IgD-negative memory B cell (primary cell): ENCODE data around the gene TSPOAP1. TPM values are rescaled to one million over a fixed set of nuclear protein-coding genes. Genes with fewer than 3 reads are reported as not detected.

ENCODE experiments used
- H3K27ac Mint-ChIP-seq, 3 donors: one replicate each; pipeline ENCODE4 v1.8.0; 2020 to 2022; ENCODE audit warnings: mild to moderate bottlenecking in 3 of 3, mixed read lengths in 3 of 3, moderate library complexity in 1 of 3
- H3K27me3 Mint-ChIP-seq: one replicate; pipeline ENCODE4 v1.8.0; 2021; ENCODE audit warnings: mixed read lengths
- H3K36me3 Mint-ChIP-seq: one replicate; pipeline ENCODE4 v1.8.0; 2020; ENCODE audit warnings: mild to moderate bottlenecking, mixed read lengths
- H3K4me1 Mint-ChIP-seq, 3 donors: one replicate each; pipeline ENCODE4 v1.8.0; 2020 to 2022; ENCODE audit warnings: mixed read lengths in 3 of 3, mild to moderate bottlenecking in 1 of 3
- H3K4me3 Mint-ChIP-seq, 4 donors: one replicate each; pipeline ENCODE4 v1.8.0; 2020 to 2022; ENCODE audit warnings: mild to moderate bottlenecking in 4 of 4, mixed read lengths in 4 of 4, moderate library complexity in 3 of 4
- H3K9me3 Mint-ChIP-seq, 3 donors: one replicate each; pipeline ENCODE4 v1.8.0; 2020 to 2021; ENCODE audit warnings: mixed read lengths in 3 of 3, mild to moderate bottlenecking in 1 of 3
- polyA plus RNA-seq: library from polyadenylated mRNA; unstranded; fragments of 300-500 nt; fragmentation: Illumina TruSeq; gene quantifications from one replicate; pipeline ENCODE4 v1.2.3, GENCODE V29; 2021

TSPOAP1 gene
- polyA plus RNA-seq, 1 donor from 2014 or later: 1.3 TPM

DNA sequence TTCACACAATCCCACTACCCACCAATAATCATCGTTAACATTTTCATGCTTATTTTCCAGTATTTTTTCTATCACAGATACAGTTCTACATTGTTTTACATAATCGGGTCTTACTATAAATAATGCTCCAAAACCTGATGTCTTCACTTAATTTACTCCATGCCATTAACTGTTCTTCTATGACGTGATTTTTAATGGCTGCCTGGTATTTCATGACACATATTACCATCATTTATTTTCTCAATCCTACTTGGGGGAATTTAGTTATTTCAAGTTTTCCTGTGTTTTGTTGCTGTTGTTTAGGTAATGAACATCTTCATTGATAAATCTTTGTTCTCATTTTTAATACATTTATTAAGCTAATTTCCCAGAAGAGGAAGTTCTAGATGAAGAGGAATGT is 75.5 kb downstream of the TSPOAP1 start:
- no peaks in the 10 kb centered on the region for H3K9me3 Mint-ChIP-seq
- H3K4me3 Mint-ChIP-seq: no peak overlapping the region
- H3K27ac Mint-ChIP-seq: no peak overlapping the region
- H3K36me3 Mint-ChIP-seq: peaks cover 2% of the 10 kb centered on the region
- H3K27me3 Mint-ChIP-seq: peaks cover 13% of the 10 kb centered on the region
- H3K4me1 Mint-ChIP-seq: peaks cover 3 to 4% (median 3%) of the 10 kb centered on the region in 3 donors

DNA sequence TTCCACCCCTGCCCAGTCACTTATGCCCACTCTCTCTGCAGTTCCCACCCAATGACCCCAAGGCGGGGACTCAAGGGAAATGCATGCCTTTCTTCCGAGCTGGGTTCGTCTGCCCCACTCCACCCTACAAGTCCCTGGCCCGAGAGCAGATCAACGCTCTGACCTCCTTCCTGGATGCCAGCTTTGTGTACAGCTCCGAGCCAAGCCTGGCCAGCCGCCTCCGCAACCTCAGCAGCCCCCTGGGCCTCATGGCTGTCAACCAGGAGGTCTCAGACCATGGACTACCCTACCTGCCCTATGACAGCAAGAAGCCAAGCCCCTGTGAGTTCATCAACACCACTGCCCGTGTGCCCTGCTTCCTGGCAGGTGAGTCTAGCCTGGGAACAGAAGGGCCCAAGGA is 76.5 kb downstream of the TSPOAP1 start:
- Mint-ChIP-seq H3K36me3 (peaks cover 2% of the 10 kb centered on the region), H3K9me3 (no peaks in the 10 kb centered on the region), H3K4me3 (no peak overlapping the region), H3K4me1 (peaks cover 3 to 9% (median 6%) of the 10 kb centered on the region in 3 donors), H3K27me3 (peaks cover 10% of the 10 kb centered on the region), H3K27ac (no peak overlapping the region)

Other genes starting within 250 kb of the TSPOAP1 start
- gene DYNLL2, start 245.4 kb downstream of the TSPOAP1 start, polyA plus RNA-seq: 0.55 TPM
- gene OR4D1, start 180.4 kb downstream of the TSPOAP1 start, polyA plus RNA-seq: 0.11 TPM
- not detected for gene OR4D2, start 161.8 kb downstream of the TSPOAP1 start, polyA plus RNA-seq
- gene EPX, start 136.1 kb downstream of the TSPOAP1 start, polyA plus RNA-seq: not detected
- 5.9 TPM for gene MKS1, start 109.5 kb downstream of the TSPOAP1 start, polyA plus RNA-seq
- gene LPO, start 90.2 kb downstream of the TSPOAP1 start, polyA plus RNA-seq: not detected
- not detected for gene MPO, start 47.9 kb downstream of the TSPOAP1 start, polyA plus RNA-seq
- gene SUPT4H1, start 23.4 kb upstream of the TSPOAP1 start, polyA plus RNA-seq: 94.2 TPM
- gene RNF43, start 88.7 kb upstream of the TSPOAP1 start, polyA plus RNA-seq: 0.15 TPM
- gene HSF5, start 159.6 kb upstream of the TSPOAP1 start, polyA plus RNA-seq: 1.6 TPM
- gene MTMR4, start 185.8 kb upstream of the TSPOAP1 start, polyA plus RNA-seq: 37.0 TPM